Prostate gland (tissue), 2 donors: ENCODE data around the gene SPOCK1. TPM values are rescaled to one million over a fixed set of nuclear protein-coding genes. Genes with fewer than 3 reads are reported as not detected.

ENCODE experiments used
- DNase-seq: peaks from one replicate; pipeline ENCODE4 v3.0.0-alpha.2; 2019; ENCODE audit warnings: low spot score
- H3K27ac ChIP-seq, 2 donors: fragments of 200-600 bp; sonication (generic); 2 replicates each; pipeline ENCODE4 v1.5.1; 2017 to 2019
- H3K27me3 ChIP-seq: fragments of 200-600 bp; sonication (generic); replicated peaks from 2 replicates; pipeline ENCODE4 v1.5.1; 2019; ENCODE audit not compliant: insufficient read depth
- H3K36me3 ChIP-seq, 2 donors: fragments of 200-600 bp; sonication (generic); 1 replicate in 1 of 2; 2 replicates in 1 of 2; pipeline versions ENCODE4 v1.5.1 to v1.8.1; 2017 to 2019
- H3K4me1 ChIP-seq: fragments of 200-600 bp; sonication (generic); replicated peaks from 2 replicates; pipeline ENCODE4 v1.5.1; 2019
- H3K4me3 ChIP-seq, 2 donors: fragments of 200-600 bp; sonication (generic); 2 replicates each; pipeline ENCODE4 v1.5.1; 2017 to 2019
- H3K9me3 ChIP-seq: fragments of 200-600 bp; sonication (generic); 2 replicates; pipeline ENCODE4 v1.5.1; 2017
- POLR2A ChIP-seq: fragments of 450-650 bp; IDR thresholded peaks from one replicate; pipeline ENCODE4 v1.6.1; 2016; ENCODE audit warnings: antibody characterized with exemption, mild to moderate bottlenecking
- POLR2AphosphoS5 ChIP-seq: sonication (generic); formaldehyde crosslinking; IDR thresholded peaks from one replicate; pipeline ENCODE4 v1.6.1; 2017; ENCODE audit warnings: antibody characterized with exemption
- WGBS: methylation state at CpG from one replicate; pipeline ENCODE4 v1.1.5; 2018; 5-methylcytosine and 5-hydroxymethylcytosine counted together
- intact Hi-C: fragments of 100-400 bp; cut with DNase I; formaldehyde crosslinking; loops from one replicate; pipeline ENCODE4 v1.14.2; 2022
- total RNA-seq, 2 donors: library from RNA; depleted of rRNA; stranded (reverse); fragments of >200 nt; gene quantifications; one replicate each; pipeline ENCODE4 v1.1.0, GENCODE V29; 2016
- TF ChIP-seq, protein P1 (sequence below), 4 experiments: fragments of 200-600 bp in 2 of 4; fragments of 450-650 bp in 2 of 4; sonication (generic) in 2 of 4; IDR thresholded peaks; 1 replicate in 3 of 4; 2 replicates in 1 of 4; pipeline ENCODE4 v1.5.1; 2016 to 2019; ENCODE audit warnings: antibody characterized with exemption in 4 of 4, mild to moderate bottlenecking in 2 of 4, moderate library complexity in 2 of 4

The SPOCK1 gene
- total RNA-seq, 2 donors from 2014 or later = 89.4 to 92.9 TPM

DNA sequence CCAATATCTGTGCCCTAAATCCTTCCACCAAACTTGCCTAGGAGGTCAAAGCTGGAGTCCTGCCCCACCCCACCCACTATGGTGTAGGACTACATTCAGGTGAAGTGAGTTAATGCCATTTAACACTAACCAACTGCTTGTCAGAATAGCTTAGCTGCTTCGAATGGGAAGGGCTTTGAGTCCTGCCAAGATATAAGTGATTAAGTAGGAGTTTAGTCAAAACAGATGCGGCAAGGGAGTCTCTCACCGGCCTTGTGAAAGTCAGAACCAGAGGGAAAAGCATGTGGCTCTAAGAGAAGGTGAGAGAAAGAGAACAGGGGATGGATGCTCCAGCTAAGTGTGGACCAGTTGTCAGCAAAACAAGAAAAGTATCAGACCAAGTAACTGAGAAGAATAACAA is 132.6 kb downstream of the SPOCK1 start:
- H3K4me1 ChIP-seq = no peaks in the 10 kb centered on the region
- no peak overlapping the region for H3K27ac ChIP-seq
- H3K36me3 ChIP-seq = no peaks in the 10 kb centered on the region
- no peaks in the 10 kb centered on the region for H3K9me3 ChIP-seq
- DNase-seq = no peak
- intact Hi-C loops = no loop called here
- H3K4me3 ChIP-seq = no peak overlapping the region
- 69% methylated on average over 3 of the region's 3 CpGs for WGBS
- TF ChIP-seq, protein P1, sequence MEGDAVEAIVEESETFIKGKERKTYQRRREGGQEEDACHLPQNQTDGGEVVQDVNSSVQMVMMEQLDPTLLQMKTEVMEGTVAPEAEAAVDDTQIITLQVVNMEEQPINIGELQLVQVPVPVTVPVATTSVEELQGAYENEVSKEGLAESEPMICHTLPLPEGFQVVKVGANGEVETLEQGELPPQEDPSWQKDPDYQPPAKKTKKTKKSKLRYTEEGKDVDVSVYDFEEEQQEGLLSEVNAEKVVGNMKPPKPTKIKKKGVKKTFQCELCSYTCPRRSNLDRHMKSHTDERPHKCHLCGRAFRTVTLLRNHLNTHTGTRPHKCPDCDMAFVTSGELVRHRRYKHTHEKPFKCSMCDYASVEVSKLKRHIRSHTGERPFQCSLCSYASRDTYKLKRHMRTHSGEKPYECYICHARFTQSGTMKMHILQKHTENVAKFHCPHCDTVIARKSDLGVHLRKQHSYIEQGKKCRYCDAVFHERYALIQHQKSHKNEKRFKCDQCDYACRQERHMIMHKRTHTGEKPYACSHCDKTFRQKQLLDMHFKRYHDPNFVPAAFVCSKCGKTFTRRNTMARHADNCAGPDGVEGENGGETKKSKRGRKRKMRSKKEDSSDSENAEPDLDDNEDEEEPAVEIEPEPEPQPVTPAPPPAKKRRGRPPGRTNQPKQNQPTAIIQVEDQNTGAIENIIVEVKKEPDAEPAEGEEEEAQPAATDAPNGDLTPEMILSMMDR (IDR thresholded peaks at IDR 0.05) = no peak
- TF ChIP-seq POLR2AphosphoS5 (no peak), POLR2A (no peak)
- no peaks in the 10 kb centered on the region for H3K27me3 ChIP-seq

DNA sequence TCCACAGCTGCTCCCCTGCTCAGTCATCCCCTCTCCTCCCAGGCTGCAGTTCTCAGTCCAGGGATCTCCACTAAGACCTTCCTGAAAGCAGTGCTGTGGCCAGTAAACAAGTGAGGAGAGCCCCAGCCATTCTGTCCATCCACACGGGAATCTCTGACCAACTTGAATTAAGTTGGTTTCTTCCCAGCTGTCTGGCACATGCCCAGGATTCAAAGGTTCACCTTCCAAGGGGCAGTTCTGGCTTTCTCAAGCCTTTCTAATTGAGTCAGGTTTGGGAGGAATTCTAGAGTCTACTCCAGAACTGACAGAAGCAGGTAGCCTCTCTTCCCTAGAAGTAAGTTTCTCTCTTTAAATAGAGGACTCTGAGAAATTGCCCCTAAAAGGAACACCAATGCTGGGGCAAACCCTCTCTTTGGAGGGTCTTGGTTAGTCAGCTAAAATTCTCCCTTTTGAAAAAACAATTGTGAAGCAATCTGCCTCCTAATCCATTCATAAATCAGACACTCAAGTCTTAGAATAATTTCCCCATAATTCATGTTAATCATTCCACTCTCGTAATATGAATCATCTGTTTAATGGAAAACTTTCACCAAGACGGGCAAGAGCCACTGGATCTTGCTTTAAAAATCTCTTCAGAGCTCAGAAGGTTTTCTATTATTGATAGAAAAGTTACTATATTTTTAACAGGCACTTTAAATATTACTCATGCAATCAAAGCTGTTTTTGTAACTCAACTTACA is 133.8 kb downstream of the SPOCK1 start:
- no peaks in the 10 kb centered on the region for H3K9me3 ChIP-seq
- no peaks in the 10 kb centered on the region for H3K36me3 ChIP-seq
- no peak for TF ChIP-seq POLR2A
- H3K27ac ChIP-seq = no peak overlapping the region
- intact Hi-C loops = no loop called here
- no peaks in the 10 kb centered on the region for H3K4me1 ChIP-seq
- H3K27me3 ChIP-seq = no peaks in the 10 kb centered on the region
- WGBS = 50% methylated on average over 3 of the region's 3 CpGs
- DNase-seq = no peak
- H3K4me3 ChIP-seq = no peak overlapping the region

GRCh38 chr5:137361280-137361679 is 137.8 kb downstream of the SPOCK1 start:
- Histone ChIP-seq H3K36me3 (no peaks in the 10 kb centered on the region), H3K9me3 (no peaks in the 10 kb centered on the region), H3K27me3 (no peaks in the 10 kb centered on the region), H3K4me1 (no peaks in the 10 kb centered on the region), H3K4me3 (no peak overlapping the region), H3K27ac (no peak overlapping the region)
- WGBS = 61% methylated on average over 2 of the region's 2 CpGs
- intact Hi-C loops = no loop called here
- no peak for DNase-seq
- TF ChIP-seq POLR2AphosphoS5 (no peak), POLR2A (no peak)
- TF ChIP-seq, protein P1 (IDR thresholded peaks at IDR 0.05) = no peak

DNA sequence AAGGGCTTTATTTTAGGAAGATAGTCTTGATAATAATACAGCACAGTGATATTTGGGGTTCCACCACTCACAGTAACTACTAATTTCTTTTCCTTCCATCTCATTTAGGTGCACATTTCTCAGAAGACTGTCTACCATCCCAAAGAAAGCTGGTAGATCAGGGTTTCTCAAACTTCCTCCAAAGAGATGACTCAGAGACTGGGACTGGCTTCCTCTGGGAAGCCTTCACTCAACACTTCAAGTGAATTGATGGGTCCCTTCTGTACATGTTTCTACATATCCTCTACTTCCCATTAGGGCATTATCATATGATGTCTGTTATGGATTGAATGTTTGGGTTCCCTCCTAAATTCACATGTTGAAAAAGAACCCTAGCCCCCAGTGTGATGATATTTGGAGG is 138.5 kb downstream of the SPOCK1 start:
- Histone ChIP-seq H3K9me3 (no peaks in the 10 kb centered on the region), H3K4me3 (no peak overlapping the region), H3K27me3 (no peaks in the 10 kb centered on the region), H3K4me1 (no peaks in the 10 kb centered on the region), H3K27ac (no peak overlapping the region), H3K36me3 (no peaks in the 10 kb centered on the region)
- DNase-seq = no peak
- intact Hi-C loops = no loop called here
- no peak for TF ChIP-seq POLR2AphosphoS5
- TF ChIP-seq POLR2A = no peak
- TF ChIP-seq, protein P1 (IDR thresholded peaks at IDR 0.05) = no peak

DNA sequence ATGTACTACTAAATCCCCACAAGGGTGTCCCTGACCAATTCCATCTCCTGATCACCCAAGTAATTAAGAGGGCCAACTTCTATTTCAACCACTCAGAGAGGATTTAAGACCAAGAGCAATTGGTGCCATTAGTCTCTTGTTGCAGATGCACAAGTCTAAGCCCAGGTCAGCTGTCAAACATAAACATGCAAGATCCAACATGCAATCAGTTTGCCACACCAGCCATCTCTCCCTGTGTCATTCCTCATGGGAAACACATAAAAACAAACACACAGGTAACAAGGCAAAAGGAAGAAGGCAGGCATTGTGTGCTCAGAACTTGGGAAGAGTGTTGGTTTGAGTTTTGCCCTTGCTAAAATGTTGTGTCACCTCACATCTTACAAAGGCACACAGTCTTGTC is 139.2 kb downstream of the SPOCK1 start:
- H3K36me3 ChIP-seq = no peaks in the 10 kb centered on the region
- TF ChIP-seq POLR2A (no peak), POLR2AphosphoS5 (no peak)
- TF ChIP-seq, protein P1 (IDR thresholded peaks at IDR 0.05) = no peak
- no peaks in the 10 kb centered on the region for H3K27me3 ChIP-seq
- intact Hi-C loops = no loop called here
- H3K4me3 ChIP-seq = no peak overlapping the region
- H3K4me1 ChIP-seq = no peaks in the 10 kb centered on the region
- no peak for DNase-seq
- H3K9me3 ChIP-seq = no peaks in the 10 kb centered on the region
- no peak overlapping the region for H3K27ac ChIP-seq
